Panc1 (cell line): ENCODE data around the gene TNRC6A.

ENCODE experiments used
- POLR2AphosphoS5 ChIP-seq: IDR thresholded peaks from 2 replicates; pipeline ENCODE4 v1.6.1; 2012; ENCODE audit warnings: mild to moderate bottlenecking, low read depth, low read length, moderate library complexity
- SIN3A ChIP-seq: IDR thresholded peaks from 2 replicates; pipeline ENCODE4 v1.6.1; 2012; ENCODE audit warnings: low read depth, mild to moderate bottlenecking, low read length, moderate library complexity, borderline replicate concordance; ENCODE audit not compliant: insufficient read depth
- TCF7L2 ChIP-seq: IDR thresholded peaks from 2 replicates; pipeline ENCODE4 v1.6.1; 2011; ENCODE audit warnings: mild to moderate bottlenecking, low read depth, low read length, inconsistent platforms
- TF ChIP-seq, protein P1 (sequence below), 2 experiments: IDR thresholded peaks; 2 replicates each; pipeline ENCODE4 v1.6.1; 2011 to 2012; ENCODE audit warnings: low read depth in 2 of 2, control low read depth in 1 of 2, low read length in 1 of 2, mild to moderate bottlenecking in 1 of 2, moderate library complexity in 1 of 2; ENCODE audit not compliant: insufficient read depth in 1 of 2
- TF ChIP-seq, protein P2 (sequence below): fragments of 450-650 bp; IDR thresholded peaks from 2 replicates; pipeline ENCODE4 v1.5.1; 2017; ENCODE audit warnings: mild to moderate bottlenecking

- TF ChIP-seq, protein P1, sequence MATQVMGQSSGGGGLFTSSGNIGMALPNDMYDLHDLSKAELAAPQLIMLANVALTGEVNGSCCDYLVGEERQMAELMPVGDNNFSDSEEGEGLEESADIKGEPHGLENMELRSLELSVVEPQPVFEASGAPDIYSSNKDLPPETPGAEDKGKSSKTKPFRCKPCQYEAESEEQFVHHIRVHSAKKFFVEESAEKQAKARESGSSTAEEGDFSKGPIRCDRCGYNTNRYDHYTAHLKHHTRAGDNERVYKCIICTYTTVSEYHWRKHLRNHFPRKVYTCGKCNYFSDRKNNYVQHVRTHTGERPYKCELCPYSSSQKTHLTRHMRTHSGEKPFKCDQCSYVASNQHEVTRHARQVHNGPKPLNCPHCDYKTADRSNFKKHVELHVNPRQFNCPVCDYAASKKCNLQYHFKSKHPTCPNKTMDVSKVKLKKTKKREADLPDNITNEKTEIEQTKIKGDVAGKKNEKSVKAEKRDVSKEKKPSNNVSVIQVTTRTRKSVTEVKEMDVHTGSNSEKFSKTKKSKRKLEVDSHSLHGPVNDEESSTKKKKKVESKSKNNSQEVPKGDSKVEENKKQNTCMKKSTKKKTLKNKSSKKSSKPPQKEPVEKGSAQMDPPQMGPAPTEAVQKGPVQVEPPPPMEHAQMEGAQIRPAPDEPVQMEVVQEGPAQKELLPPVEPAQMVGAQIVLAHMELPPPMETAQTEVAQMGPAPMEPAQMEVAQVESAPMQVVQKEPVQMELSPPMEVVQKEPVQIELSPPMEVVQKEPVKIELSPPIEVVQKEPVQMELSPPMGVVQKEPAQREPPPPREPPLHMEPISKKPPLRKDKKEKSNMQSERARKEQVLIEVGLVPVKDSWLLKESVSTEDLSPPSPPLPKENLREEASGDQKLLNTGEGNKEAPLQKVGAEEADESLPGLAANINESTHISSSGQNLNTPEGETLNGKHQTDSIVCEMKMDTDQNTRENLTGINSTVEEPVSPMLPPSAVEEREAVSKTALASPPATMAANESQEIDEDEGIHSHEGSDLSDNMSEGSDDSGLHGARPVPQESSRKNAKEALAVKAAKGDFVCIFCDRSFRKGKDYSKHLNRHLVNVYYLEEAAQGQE (IDR thresholded peaks at IDR 0.05; ENCODE audit: insufficient read depth in 1 of 2, low read depth in 2 of 2, low read length in 1 of 2) = peak; percentile 98 to 99
- TF ChIP-seq, protein P2, sequence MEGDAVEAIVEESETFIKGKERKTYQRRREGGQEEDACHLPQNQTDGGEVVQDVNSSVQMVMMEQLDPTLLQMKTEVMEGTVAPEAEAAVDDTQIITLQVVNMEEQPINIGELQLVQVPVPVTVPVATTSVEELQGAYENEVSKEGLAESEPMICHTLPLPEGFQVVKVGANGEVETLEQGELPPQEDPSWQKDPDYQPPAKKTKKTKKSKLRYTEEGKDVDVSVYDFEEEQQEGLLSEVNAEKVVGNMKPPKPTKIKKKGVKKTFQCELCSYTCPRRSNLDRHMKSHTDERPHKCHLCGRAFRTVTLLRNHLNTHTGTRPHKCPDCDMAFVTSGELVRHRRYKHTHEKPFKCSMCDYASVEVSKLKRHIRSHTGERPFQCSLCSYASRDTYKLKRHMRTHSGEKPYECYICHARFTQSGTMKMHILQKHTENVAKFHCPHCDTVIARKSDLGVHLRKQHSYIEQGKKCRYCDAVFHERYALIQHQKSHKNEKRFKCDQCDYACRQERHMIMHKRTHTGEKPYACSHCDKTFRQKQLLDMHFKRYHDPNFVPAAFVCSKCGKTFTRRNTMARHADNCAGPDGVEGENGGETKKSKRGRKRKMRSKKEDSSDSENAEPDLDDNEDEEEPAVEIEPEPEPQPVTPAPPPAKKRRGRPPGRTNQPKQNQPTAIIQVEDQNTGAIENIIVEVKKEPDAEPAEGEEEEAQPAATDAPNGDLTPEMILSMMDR = no peak
- TF ChIP-seq POLR2AphosphoS5 (no peak), TCF7L2 (no peak), SIN3A (no peak)
Observed at GRCh38 chr16:24858219-24859041, 129.0 kb downstream of the TNRC6A start.
